Osteocyte (in vitro differentiated cells): ENCODE results near the gene SEMA4D. TPM values are rescaled to one million over a fixed set of nuclear protein-coding genes. Genes with fewer than 3 reads are reported as not detected.
"Not testable (repeated sequence)": the region's sequence is repeated elsewhere in the genome, so short reads cannot be mapped to it uniquely, and the experiment has no call there.

Experiments used
- DNase-seq: peaks from one replicate; pipeline ENCODE4 v3.0.0; 2021; ENCODE audit warnings: mixed read lengths; ENCODE audit not compliant: unreplicated experiment; ENCODE audit errors: extremely low spot score
- H3K27ac Mint-ChIP-seq: one replicate; pipeline ENCODE4 v1.8.0; 2021; ENCODE audit warnings: mild to moderate bottlenecking, mixed read lengths; ENCODE audit not compliant: unreplicated experiment
- H3K27me3 Mint-ChIP-seq: one replicate; pipeline ENCODE4 v1.8.0; 2021; ENCODE audit warnings: mixed read lengths; ENCODE audit not compliant: unreplicated experiment
- H3K36me3 Mint-ChIP-seq: one replicate; pipeline ENCODE4 v1.8.0; 2021; ENCODE audit warnings: mixed read lengths; ENCODE audit not compliant: unreplicated experiment
- H3K4me1 Mint-ChIP-seq: one replicate; pipeline ENCODE4 v1.8.0; 2021; ENCODE audit warnings: mixed read lengths; ENCODE audit not compliant: unreplicated experiment
- H3K4me3 Mint-ChIP-seq: one replicate; pipeline ENCODE4 v1.8.0; 2021; ENCODE audit warnings: mild to moderate bottlenecking, moderate library complexity, mixed read lengths; ENCODE audit not compliant: unreplicated experiment
- H3K9me3 Mint-ChIP-seq: one replicate; pipeline ENCODE4 v1.8.0; 2021; ENCODE audit warnings: mixed read lengths; ENCODE audit not compliant: unreplicated experiment
- total RNA-seq: library from RNA; stranded (reverse); gene quantifications from 2 replicates; pipeline ENCODE4 v1.2.1, GENCODE V29; 2021
- TF ChIP-seq, protein P1 (sequence below): fragments of 200-600 bp; sonication (generic); IDR thresholded peaks from 2 replicates; pipeline ENCODE4 v1.5.0; 2021; ENCODE audit warnings: antibody characterized with exemption, mild to moderate bottlenecking, moderate library complexity

The SEMA4D gene
- total RNA-seq, 1 donor from 2014 or later, result 2.0 TPM

DNA sequence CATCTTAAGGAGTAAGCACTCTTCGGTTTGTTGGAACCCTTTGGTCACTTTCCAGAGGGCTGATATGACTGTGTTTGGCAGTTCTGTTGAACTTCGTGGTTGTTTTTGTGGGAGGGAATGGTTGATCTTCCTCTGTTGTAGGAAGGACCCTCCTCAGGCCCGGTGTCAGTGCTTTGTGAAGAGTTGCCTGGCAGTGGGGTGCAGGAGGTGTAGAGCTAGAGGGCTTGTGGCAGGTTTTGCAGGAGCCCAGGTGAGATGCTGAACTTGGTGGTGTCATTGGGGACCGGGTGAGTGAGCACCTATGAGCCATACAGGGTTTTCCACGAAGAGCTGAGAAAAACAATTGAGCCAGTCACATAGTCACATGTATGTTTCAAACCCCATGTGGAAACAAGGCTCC lies 152.4 kb downstream of the SEMA4D start:
- no peaks in the 10 kb centered on the region for H3K9me3 Mint-ChIP-seq
- no peaks in the 10 kb centered on the region for H3K4me1 Mint-ChIP-seq
- no peak for DNase-seq
- no peaks in the 10 kb centered on the region for H3K27me3 Mint-ChIP-seq
- no peak overlapping the region for H3K27ac Mint-ChIP-seq
- peaks cover 88% of the 10 kb centered on the region for H3K36me3 Mint-ChIP-seq
- TF ChIP-seq, protein P1, sequence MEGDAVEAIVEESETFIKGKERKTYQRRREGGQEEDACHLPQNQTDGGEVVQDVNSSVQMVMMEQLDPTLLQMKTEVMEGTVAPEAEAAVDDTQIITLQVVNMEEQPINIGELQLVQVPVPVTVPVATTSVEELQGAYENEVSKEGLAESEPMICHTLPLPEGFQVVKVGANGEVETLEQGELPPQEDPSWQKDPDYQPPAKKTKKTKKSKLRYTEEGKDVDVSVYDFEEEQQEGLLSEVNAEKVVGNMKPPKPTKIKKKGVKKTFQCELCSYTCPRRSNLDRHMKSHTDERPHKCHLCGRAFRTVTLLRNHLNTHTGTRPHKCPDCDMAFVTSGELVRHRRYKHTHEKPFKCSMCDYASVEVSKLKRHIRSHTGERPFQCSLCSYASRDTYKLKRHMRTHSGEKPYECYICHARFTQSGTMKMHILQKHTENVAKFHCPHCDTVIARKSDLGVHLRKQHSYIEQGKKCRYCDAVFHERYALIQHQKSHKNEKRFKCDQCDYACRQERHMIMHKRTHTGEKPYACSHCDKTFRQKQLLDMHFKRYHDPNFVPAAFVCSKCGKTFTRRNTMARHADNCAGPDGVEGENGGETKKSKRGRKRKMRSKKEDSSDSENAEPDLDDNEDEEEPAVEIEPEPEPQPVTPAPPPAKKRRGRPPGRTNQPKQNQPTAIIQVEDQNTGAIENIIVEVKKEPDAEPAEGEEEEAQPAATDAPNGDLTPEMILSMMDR, result no peak
- H3K4me3 Mint-ChIP-seq, result no peak overlapping the region

DNA sequence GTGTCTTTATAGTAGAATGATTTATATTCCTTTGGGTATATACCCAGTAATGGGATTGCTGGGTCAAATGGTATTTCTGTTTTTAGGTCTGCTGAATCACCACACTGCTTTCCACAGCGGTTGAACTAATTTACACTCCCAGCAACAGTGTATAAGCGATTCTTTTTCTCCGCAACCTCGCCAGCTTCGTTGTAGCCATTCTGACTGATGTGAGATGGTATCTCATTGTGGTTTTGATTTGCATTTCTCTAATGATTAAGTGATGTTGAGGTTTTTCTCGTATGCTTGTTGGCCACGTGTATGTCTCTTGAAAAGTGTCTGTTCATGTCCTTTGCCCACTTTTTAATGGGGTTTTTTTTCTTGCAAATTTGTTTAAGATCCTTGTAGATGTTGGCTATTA lies 154.1 kb downstream of the SEMA4D start:
- peaks cover 76% of the 10 kb centered on the region for H3K36me3 Mint-ChIP-seq
- H3K27me3 Mint-ChIP-seq, H3K4me1 Mint-ChIP-seq, DNase-seq, H3K27ac Mint-ChIP-seq, H3K9me3 Mint-ChIP-seq, H3K4me3 Mint-ChIP-seq: not testable (repeated sequence)

DNA sequence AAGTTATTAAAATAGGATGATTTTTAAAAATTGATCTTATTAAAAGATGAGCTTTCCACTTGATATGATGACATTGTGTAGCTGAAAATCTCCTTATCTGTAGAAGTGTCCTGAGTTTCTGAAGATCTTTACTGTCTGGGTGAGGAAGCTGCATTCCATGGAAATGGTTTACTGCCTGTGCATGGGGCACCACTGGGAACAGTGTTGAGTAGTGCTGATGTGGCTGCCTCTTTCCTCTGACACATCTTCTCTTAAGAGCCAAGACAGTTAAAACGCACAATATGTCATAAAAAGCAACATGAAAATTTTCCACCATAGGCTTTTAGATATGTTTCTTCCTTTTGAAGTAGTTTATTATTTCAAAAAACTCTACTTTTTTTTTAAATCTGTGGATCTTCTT lies 155.0 kb downstream of the SEMA4D start:
- H3K27me3 Mint-ChIP-seq, result no peaks in the 10 kb centered on the region
- no peak for DNase-seq
- TF ChIP-seq, protein P1, result no peak
- H3K27ac Mint-ChIP-seq, result no peak overlapping the region
- peaks cover 76% of the 10 kb centered on the region for H3K36me3 Mint-ChIP-seq
- H3K4me1 Mint-ChIP-seq, result no peaks in the 10 kb centered on the region
- no peak overlapping the region for H3K4me3 Mint-ChIP-seq
- no peaks in the 10 kb centered on the region for H3K9me3 Mint-ChIP-seq

DNA sequence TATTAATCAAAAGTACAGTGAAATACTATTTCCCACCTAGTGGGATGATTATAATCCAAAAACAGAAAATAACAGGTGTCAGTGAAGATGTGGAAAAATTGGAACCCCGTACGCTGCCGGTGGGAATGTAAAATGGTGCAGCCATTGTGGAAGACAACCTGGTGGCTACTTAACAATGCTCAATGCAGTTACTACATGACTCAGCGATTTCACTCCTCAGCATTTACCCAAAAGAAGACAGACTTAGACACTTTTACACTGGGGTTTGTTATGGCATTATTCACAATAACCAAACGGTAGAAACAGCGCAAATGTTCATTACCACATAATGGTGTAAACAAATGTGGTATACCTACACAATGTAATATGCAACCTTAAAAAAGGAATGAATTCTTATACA lies 155.7 kb downstream of the SEMA4D start:
- H3K4me3 Mint-ChIP-seq, result no peak overlapping the region
- no peaks in the 10 kb centered on the region for H3K27me3 Mint-ChIP-seq
- no peak for DNase-seq
- H3K4me1 Mint-ChIP-seq, result no peaks in the 10 kb centered on the region
- TF ChIP-seq, protein P1, result no peak
- H3K27ac Mint-ChIP-seq, result no peak overlapping the region
- H3K36me3 Mint-ChIP-seq, result peaks cover 77% of the 10 kb centered on the region
- no peaks in the 10 kb centered on the region for H3K9me3 Mint-ChIP-seq

DNA sequence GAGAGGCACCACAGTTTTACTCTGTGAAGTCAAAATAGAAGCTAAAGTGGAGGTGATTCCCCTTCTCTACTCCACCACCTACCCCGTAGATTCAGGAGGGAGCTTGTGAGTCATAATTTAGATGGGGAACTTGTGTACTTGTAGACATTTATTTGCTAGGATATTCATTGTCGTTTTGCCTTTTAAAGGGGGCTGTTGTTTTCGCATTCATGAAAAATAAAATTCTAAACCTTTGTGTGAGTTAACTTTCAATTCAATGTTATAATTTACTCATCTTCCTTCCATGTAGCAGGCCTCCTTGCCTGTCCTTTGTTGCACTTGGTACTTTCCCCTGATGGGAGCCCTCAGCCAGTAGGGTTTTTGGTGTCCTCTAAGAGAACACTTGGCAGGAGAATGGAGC lies 157.6 kb downstream of the SEMA4D start:
- no peak for DNase-seq
- no peaks in the 10 kb centered on the region for H3K9me3 Mint-ChIP-seq
- TF ChIP-seq, protein P1, result no peak
- H3K4me1 Mint-ChIP-seq, result no peaks in the 10 kb centered on the region
- H3K4me3 Mint-ChIP-seq, result no peak overlapping the region
- H3K36me3 Mint-ChIP-seq, result peaks cover 65% of the 10 kb centered on the region
- no peaks in the 10 kb centered on the region for H3K27me3 Mint-ChIP-seq
- H3K27ac Mint-ChIP-seq, result no peak overlapping the region

DNA sequence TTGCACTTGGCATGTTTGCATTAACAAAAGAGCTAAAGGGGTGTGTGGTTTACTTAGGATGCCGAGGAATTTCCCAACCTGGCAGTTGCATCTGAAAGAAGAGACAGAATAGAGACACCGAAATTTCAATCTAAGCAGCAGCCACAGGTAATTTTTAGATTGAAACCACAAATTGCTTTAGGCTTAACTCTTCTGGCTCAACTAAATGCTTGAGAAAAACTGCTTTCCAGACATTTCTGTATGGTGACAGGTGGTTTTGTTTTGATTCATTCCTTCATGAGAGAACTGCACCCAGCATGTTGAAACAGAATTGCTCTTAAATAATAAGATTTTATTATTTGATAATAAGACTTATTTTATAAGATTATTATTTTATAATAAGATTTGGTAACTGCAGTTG lies 158.1 kb downstream of the SEMA4D start:
- no peak for DNase-seq
- TF ChIP-seq, protein P1, result no peak
- no peaks in the 10 kb centered on the region for H3K4me1 Mint-ChIP-seq
- H3K36me3 Mint-ChIP-seq, result peaks cover 64% of the 10 kb centered on the region
- no peak overlapping the region for H3K4me3 Mint-ChIP-seq
- H3K9me3 Mint-ChIP-seq, result no peaks in the 10 kb centered on the region
- no peaks in the 10 kb centered on the region for H3K27me3 Mint-ChIP-seq
- no peak overlapping the region for H3K27ac Mint-ChIP-seq
